PC-9 (cell line): Measurements from ENCODE around the gene CASP3.

Experiments
- EZH2 ChIP-seq: fragments of 200-600 bp; sonication (generic); IDR thresholded peaks from 2 replicates; pipeline ENCODE4 v1.8.0; 2017; ENCODE audit warnings: antibody characterized with exemption, low read depth
- TF ChIP-seq, protein P1 (sequence below): fragments of 200-600 bp; sonication (generic); conservative IDR thresholded peaks from 2 replicates; pipeline ENCODE4 v1.6.1; 2017; ENCODE audit warnings: mixed run types, antibody characterized with exemption, mild to moderate bottlenecking, moderate library complexity

DNA sequence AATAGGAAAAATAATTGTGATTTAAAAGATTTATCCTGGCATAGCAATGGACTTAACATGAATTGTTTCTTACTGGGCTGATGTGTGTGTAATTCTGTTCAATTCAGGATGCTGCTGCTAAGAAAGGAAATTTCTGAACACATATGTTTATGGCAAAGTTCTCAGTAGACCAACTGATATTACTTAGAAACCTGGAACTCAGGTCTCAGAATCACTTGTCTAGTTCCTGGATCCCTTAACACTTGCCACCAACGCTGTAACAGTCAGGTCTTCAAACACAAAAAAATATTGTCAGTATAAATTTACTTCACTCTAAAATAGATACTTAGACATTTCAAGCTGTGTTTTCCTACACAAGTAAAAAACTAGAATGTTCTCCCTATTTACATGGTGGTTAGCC is 5.5 kb downstream of the CASP3 start:
- TF ChIP-seq, protein P1, sequence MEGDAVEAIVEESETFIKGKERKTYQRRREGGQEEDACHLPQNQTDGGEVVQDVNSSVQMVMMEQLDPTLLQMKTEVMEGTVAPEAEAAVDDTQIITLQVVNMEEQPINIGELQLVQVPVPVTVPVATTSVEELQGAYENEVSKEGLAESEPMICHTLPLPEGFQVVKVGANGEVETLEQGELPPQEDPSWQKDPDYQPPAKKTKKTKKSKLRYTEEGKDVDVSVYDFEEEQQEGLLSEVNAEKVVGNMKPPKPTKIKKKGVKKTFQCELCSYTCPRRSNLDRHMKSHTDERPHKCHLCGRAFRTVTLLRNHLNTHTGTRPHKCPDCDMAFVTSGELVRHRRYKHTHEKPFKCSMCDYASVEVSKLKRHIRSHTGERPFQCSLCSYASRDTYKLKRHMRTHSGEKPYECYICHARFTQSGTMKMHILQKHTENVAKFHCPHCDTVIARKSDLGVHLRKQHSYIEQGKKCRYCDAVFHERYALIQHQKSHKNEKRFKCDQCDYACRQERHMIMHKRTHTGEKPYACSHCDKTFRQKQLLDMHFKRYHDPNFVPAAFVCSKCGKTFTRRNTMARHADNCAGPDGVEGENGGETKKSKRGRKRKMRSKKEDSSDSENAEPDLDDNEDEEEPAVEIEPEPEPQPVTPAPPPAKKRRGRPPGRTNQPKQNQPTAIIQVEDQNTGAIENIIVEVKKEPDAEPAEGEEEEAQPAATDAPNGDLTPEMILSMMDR = no peak
- no peak for TF ChIP-seq EZH2
